PC-3 (cell line): ENCODE data around the gene TMCC2.

Experiments used
- EZH2 ChIP-seq: fragments of 300-600 bp; sonication (generic); IDR thresholded peaks from one replicate; pipeline ENCODE4 v1.6.1; 2017; ENCODE audit warnings: antibody characterized with exemption, mild to moderate bottlenecking, low read length; ENCODE audit not compliant: unreplicated experiment
- EZH2phosphoT487 ChIP-seq: fragments of 300-600 bp; sonication (generic); IDR thresholded peaks from 2 replicates; pipeline ENCODE4 v1.6.1; 2018; ENCODE audit warnings: mild to moderate bottlenecking, antibody characterized with exemption, low read length, borderline replicate concordance
- TF ChIP-seq, protein P1 (sequence below): fragments of 300-600 bp; sonication (generic); conservative IDR thresholded peaks from 2 replicates; pipeline ENCODE4 v1.5.1; 2017; ENCODE audit warnings: antibody characterized with exemption, low read depth, mild to moderate bottlenecking, low read length

DNA sequence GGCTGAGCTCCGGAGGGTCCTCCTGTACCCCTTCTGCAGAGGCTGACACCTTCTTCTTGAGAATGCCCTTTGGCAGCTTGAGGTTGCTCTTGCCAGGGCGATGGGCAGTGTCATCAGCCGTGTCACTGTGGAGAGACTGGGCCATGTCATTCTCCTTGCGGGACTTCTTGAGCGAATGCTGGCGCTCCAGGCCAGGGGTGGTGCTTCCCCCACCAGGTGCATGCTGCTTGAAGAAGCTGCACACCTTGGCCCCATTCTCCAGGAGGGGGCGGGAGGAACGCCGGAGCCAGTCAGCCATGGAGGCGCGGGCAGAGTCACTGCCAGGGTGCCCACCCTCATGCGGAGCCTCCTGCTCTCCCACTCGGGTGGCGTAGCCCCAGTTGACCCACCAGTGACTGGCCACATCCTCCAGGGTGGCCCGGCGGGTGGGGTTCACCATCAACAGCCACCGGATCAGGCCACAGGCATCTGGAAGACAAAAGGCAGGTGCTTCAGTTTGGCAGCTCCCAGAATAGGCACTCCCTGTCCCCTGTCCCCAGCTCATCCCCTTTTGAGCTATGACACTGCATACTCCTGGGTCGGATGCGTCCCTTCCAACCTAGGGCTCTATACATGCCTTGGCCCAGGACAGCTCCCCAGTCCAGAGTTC is 76.4 kb downstream of the TMCC2 start:
- TF ChIP-seq, protein P1, sequence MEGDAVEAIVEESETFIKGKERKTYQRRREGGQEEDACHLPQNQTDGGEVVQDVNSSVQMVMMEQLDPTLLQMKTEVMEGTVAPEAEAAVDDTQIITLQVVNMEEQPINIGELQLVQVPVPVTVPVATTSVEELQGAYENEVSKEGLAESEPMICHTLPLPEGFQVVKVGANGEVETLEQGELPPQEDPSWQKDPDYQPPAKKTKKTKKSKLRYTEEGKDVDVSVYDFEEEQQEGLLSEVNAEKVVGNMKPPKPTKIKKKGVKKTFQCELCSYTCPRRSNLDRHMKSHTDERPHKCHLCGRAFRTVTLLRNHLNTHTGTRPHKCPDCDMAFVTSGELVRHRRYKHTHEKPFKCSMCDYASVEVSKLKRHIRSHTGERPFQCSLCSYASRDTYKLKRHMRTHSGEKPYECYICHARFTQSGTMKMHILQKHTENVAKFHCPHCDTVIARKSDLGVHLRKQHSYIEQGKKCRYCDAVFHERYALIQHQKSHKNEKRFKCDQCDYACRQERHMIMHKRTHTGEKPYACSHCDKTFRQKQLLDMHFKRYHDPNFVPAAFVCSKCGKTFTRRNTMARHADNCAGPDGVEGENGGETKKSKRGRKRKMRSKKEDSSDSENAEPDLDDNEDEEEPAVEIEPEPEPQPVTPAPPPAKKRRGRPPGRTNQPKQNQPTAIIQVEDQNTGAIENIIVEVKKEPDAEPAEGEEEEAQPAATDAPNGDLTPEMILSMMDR = no peak
- TF ChIP-seq EZH2 (no peak), EZH2phosphoT487 (no peak)
